H9 (cell line): ENCODE results near the gene NUDT22. TPM values are rescaled to one million over a fixed set of nuclear protein-coding genes. Genes with fewer than 3 reads are reported as not detected.

Experiments used
- DNase-seq: peaks from one replicate; pipeline ENCODE4 v3.0.0-alpha.2; 2017
- H2AFZ ChIP-seq: one replicate; pipeline ENCODE4 v1.6.1; 2013; ENCODE audit warnings: mild to moderate bottlenecking, low read length, control low read depth, moderate library complexity
- H2AK5ac ChIP-seq: 2 replicates; pipeline ENCODE4 v1.6.1; 2013; ENCODE audit warnings: low read length, control low read depth, mixed read lengths; ENCODE audit not compliant: insufficient read length
- H2BK120ac ChIP-seq: one replicate; pipeline ENCODE4 v1.6.1; 2013; ENCODE audit warnings: low read depth, mild to moderate bottlenecking, low read length, control low read depth, inconsistent platforms; ENCODE audit not compliant: poor library complexity, severe bottlenecking
- H2BK12ac ChIP-seq: 2 replicates; pipeline ENCODE4 v1.6.1; 2013; ENCODE audit warnings: low read length, control low read depth, mixed read lengths, low read depth; ENCODE audit not compliant: insufficient read length
- H2BK15ac ChIP-seq: 2 replicates; pipeline ENCODE4 v1.6.1; 2013; ENCODE audit warnings: low read depth, low read length, control low read depth
- H2BK20ac ChIP-seq: one replicate; pipeline ENCODE4 v1.6.1; 2013; ENCODE audit warnings: low read depth, mild to moderate bottlenecking, low read length, control low read depth, inconsistent platforms; ENCODE audit not compliant: poor library complexity, severe bottlenecking
- H2BK5ac ChIP-seq: 2 replicates; pipeline ENCODE4 v1.6.1; 2013; ENCODE audit warnings: low read length, control low read depth, mixed read lengths; ENCODE audit not compliant: insufficient read length
- H3K14ac ChIP-seq: 2 replicates; pipeline ENCODE4 v1.6.1; 2013; ENCODE audit warnings: low read length, control low read depth; ENCODE audit not compliant: insufficient read depth
- H3K18ac ChIP-seq: 2 replicates; pipeline ENCODE4 v1.6.1; 2013; ENCODE audit warnings: low read depth, mild to moderate bottlenecking, mixed read lengths, low read length, control low read depth; ENCODE audit not compliant: insufficient read length
- H3K23ac ChIP-seq: 2 replicates; pipeline ENCODE4 v1.6.1; 2013; ENCODE audit warnings: low read length, control low read depth, mixed read lengths, low read depth; ENCODE audit not compliant: insufficient read length
- H3K23me2 ChIP-seq: 2 replicates; pipeline ENCODE4 v1.6.1; 2013; ENCODE audit warnings: low read depth, mild to moderate bottlenecking, mixed read lengths, low read length, control low read depth; ENCODE audit not compliant: insufficient read length, poor library complexity, severe bottlenecking
- H3K27ac ChIP-seq: 2 replicates; pipeline ENCODE4 v1.5.1; 2013; ENCODE audit warnings: low read length, control low read depth, mixed read lengths, low read depth; ENCODE audit not compliant: insufficient read length
- H3K27me3 ChIP-seq: 2 replicates; pipeline ENCODE4 v1.6.1; 2013; ENCODE audit warnings: low read length, control low read depth, inconsistent platforms; ENCODE audit not compliant: insufficient read depth
- H3K4ac ChIP-seq: 2 replicates; pipeline ENCODE4 v1.6.1; 2013; ENCODE audit warnings: low read depth, mild to moderate bottlenecking, control low read depth, inconsistent platforms, low read length, moderate library complexity
- H3K4me1 ChIP-seq: 2 replicates; pipeline ENCODE4 v1.6.1; 2013; ENCODE audit warnings: low read length, control low read depth, inconsistent platforms; ENCODE audit not compliant: insufficient read depth
- H3K4me2 ChIP-seq: 2 replicates; pipeline ENCODE4 v1.6.1; 2013; ENCODE audit warnings: low read length, control low read depth, mixed read lengths; ENCODE audit not compliant: insufficient read length, insufficient read depth
- H3K56ac ChIP-seq: 2 replicates; pipeline ENCODE4 v1.6.1; 2013; ENCODE audit warnings: low read depth, mild to moderate bottlenecking, mixed read lengths, low read length, control low read depth; ENCODE audit not compliant: insufficient read length
- H3K79me1 ChIP-seq: 2 replicates; pipeline ENCODE4 v1.6.1; 2013; ENCODE audit warnings: low read depth, mild to moderate bottlenecking, moderate library complexity, low read length, control low read depth, inconsistent platforms; ENCODE audit not compliant: insufficient read depth, poor library complexity, severe bottlenecking
- H3K79me2 ChIP-seq: 2 replicates; pipeline ENCODE4 v1.6.1; 2013; ENCODE audit warnings: low read length, control low read depth, inconsistent platforms; ENCODE audit not compliant: insufficient read depth
- H3K9ac ChIP-seq: 2 replicates; pipeline ENCODE4 v1.6.1; 2013; ENCODE audit warnings: low read length, control low read depth, mixed read lengths; ENCODE audit not compliant: insufficient read length; ENCODE audit errors: extremely low read depth
- H3K9me3 ChIP-seq: one replicate; pipeline ENCODE4 v1.6.1; 2013; ENCODE audit warnings: low read depth, low read length, inconsistent platforms; ENCODE audit not compliant: control insufficient read depth
- H3T11ph ChIP-seq: one replicate; pipeline ENCODE4 v1.6.1; 2013; ENCODE audit warnings: mild to moderate bottlenecking, low read length, control low read depth, inconsistent platforms
- H4K20me1 ChIP-seq: one replicate; pipeline ENCODE4 v1.6.1; 2013; ENCODE audit not compliant: control insufficient read depth, insufficient read length, insufficient read depth
- H4K5ac ChIP-seq: 2 replicates; pipeline ENCODE4 v1.6.1; 2013; ENCODE audit warnings: low read depth, mild to moderate bottlenecking, mixed read lengths, low read length, control low read depth; ENCODE audit not compliant: insufficient read length
- H4K8ac ChIP-seq: replicated peaks from 2 replicates; pipeline ENCODE4 v1.6.1; 2013; ENCODE audit warnings: low read length, control low read depth, mixed read lengths, low read depth; ENCODE audit not compliant: insufficient read length
- H4K91ac ChIP-seq: 2 replicates; pipeline ENCODE4 v1.6.1; 2013; ENCODE audit warnings: low read depth, mild to moderate bottlenecking, moderate library complexity, mixed read lengths, low read length, control low read depth; ENCODE audit not compliant: insufficient read length
- H3K27ac Mint-ChIP-seq, 3 experiments: 2 replicates in 2 of 3; 3 replicates in 1 of 3; pipeline ENCODE4 v1.8.0; 2020 to 2021; ENCODE audit warnings: mixed read lengths in 3 of 3, mild to moderate bottlenecking in 1 of 3, moderate library complexity in 1 of 3
- H3K27me3 Mint-ChIP-seq: 2 replicates; pipeline ENCODE4 v1.8.0; 2021; ENCODE audit warnings: low read depth, mild to moderate bottlenecking, moderate library complexity, mixed read lengths
- H3K36me3 Mint-ChIP-seq, 3 experiments: 2 replicates in 2 of 3; 3 replicates in 1 of 3; pipeline ENCODE4 v1.8.0; 2020 to 2021; ENCODE audit warnings: low read depth in 3 of 3, mixed read lengths in 3 of 3; ENCODE audit not compliant: insufficient read depth in 1 of 3
- H3K4me1 Mint-ChIP-seq, 2 experiments: 2 replicates each; pipeline ENCODE4 v1.8.0; 2020; ENCODE audit warnings: mixed read lengths in 2 of 2
- H3K4me3 Mint-ChIP-seq, 2 experiments: 2 replicates in 1 of 2; 3 replicates in 1 of 2; pipeline ENCODE4 v1.8.0; 2020 to 2021; ENCODE audit warnings: mild to moderate bottlenecking in 2 of 2, mixed read lengths in 2 of 2, moderate library complexity in 1 of 2
- H3K9me3 Mint-ChIP-seq, 2 experiments: 2 replicates in 1 of 2; 3 replicates in 1 of 2; pipeline ENCODE4 v1.8.0; 2020; ENCODE audit warnings: mild to moderate bottlenecking in 2 of 2, mixed read lengths in 2 of 2, moderate library complexity in 1 of 2
- WGBS: extraction: QIAGEN DNeasy Blood & Tissue Kit; methylation state at CpG from one replicate; pipeline ENCODE4 v1.1.7; 2013; ENCODE audit warnings: missing lambda C conversion rate, low lambda C conversion rate, mixed read lengths; ENCODE audit not compliant: insufficient read length; ENCODE audit errors: extremely low coverage; 5-methylcytosine and 5-hydroxymethylcytosine counted together
- total RNA-seq: library from RNA; stranded (reverse); gene quantifications from 2 replicates; pipeline ENCODE4 v1.2.1, GENCODE V29; 2021
- TF ChIP-seq, protein P1 (sequence below): fragments of 200-600 bp; sonication (generic); conservative IDR thresholded peaks from 3 replicates; pipeline ENCODE4 v1.8.0; 2021; ENCODE audit warnings: antibody characterized with exemption, mild to moderate bottlenecking

Gene NUDT22
- total RNA-seq, 1 experiment from 2014 or later = 39.6 TPM

DNA sequence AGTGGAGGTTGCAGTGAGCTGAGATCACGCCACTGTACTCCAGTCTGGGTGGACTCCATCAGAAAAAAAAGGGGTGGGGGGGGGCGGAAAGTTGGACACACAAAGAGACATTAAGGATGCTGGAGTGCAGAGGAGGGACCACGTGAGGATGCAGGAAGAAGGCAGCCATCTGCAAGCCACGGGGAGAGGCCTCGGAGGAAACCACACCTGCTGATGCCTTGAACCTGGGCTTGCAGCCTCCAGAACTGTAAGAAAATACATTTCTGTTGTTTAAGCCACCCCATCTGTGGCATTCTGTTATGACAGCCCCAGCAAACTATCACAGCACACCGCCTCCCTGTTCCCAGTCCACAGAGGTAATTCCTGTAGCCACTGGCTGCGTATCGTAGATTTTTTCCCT lies 49.3 kb upstream of the NUDT22 start:
- DNase-seq = no peak
- TF ChIP-seq, protein P1, sequence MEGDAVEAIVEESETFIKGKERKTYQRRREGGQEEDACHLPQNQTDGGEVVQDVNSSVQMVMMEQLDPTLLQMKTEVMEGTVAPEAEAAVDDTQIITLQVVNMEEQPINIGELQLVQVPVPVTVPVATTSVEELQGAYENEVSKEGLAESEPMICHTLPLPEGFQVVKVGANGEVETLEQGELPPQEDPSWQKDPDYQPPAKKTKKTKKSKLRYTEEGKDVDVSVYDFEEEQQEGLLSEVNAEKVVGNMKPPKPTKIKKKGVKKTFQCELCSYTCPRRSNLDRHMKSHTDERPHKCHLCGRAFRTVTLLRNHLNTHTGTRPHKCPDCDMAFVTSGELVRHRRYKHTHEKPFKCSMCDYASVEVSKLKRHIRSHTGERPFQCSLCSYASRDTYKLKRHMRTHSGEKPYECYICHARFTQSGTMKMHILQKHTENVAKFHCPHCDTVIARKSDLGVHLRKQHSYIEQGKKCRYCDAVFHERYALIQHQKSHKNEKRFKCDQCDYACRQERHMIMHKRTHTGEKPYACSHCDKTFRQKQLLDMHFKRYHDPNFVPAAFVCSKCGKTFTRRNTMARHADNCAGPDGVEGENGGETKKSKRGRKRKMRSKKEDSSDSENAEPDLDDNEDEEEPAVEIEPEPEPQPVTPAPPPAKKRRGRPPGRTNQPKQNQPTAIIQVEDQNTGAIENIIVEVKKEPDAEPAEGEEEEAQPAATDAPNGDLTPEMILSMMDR = no peak
- no peak overlapping the region for H2BK120ac ChIP-seq

More for the DNA sequence above, 49.3 kb upstream of the NUDT22 start:
- Mint-ChIP-seq H3K9me3 (peaks cover 10 to 13% of the 10 kb centered on the region in 2 experiments), H3K4me1 (peaks cover 5 to 16% of the 10 kb centered on the region in 2 experiments), H3K4me3 (no peak overlapping the region), H3K27ac (no peak overlapping the region), H3K36me3 (peaks cover 26 to 28% (median 27%) of the 10 kb centered on the region in 3 experiments; a peak in 6 of 7 replicates), H3K27me3 (peaks cover 10% of the 10 kb centered on the region)
- no peak overlapping the region for H2AK5ac ChIP-seq
- no peak overlapping the region for H2BK5ac ChIP-seq
- H3K23ac ChIP-seq = no peak overlapping the region
- no peaks in the 10 kb centered on the region; the same call in 1 of the 2 replicates for H3K27me3 ChIP-seq
- no peaks in the 10 kb centered on the region for H3K79me1 ChIP-seq
- H3K14ac ChIP-seq = no peak overlapping the region
- H3K9me3 ChIP-seq = peaks cover 5% of the 10 kb centered on the region
- H3K27ac ChIP-seq = no peak overlapping the region
- no peaks in the 10 kb centered on the region for H3K23me2 ChIP-seq
- no peak overlapping the region for H3K18ac ChIP-seq
- H3K4me2 ChIP-seq = no peak overlapping the region
- no peak overlapping the region for H3K9ac ChIP-seq
- H4K91ac ChIP-seq = no peak overlapping the region
- H2AFZ ChIP-seq = no peak overlapping the region
- H3K56ac ChIP-seq = no peak overlapping the region
- H3K4me1 ChIP-seq = peaks cover 2% of the 10 kb centered on the region; the same call in 1 of the 2 replicates
- H4K5ac ChIP-seq = no peak overlapping the region
- H2BK12ac ChIP-seq = no peak overlapping the region
- WGBS = no CpG with 5 or more reads among the region's 8 CpGs
- no peak overlapping the region for H3T11ph ChIP-seq
- peaks cover 3% of the 10 kb centered on the region for H4K20me1 ChIP-seq
- H3K79me2 ChIP-seq = no peaks in the 10 kb centered on the region
- H4K8ac ChIP-seq = no peak overlapping the region
- no peak overlapping the region for H3K4ac ChIP-seq
- no peak overlapping the region for H2BK20ac ChIP-seq
- no peak overlapping the region for H2BK15ac ChIP-seq
